OCI-LY1 (cell line): ENCODE results near the gene ZNF438.

Experiments
- H2AFZ ChIP-seq: fragments of 200-600 bp; sonication (generic), shearing (Covaris generic); 2 replicates; pipeline ENCODE4 v1.6.0; 2014; ENCODE audit warnings: antibody characterized with exemption, mild to moderate bottlenecking, low read length
- H3F3A ChIP-seq: fragments of 200-600 bp; sonication (generic), shearing (Covaris generic); 2 replicates; pipeline ENCODE4 v1.6.0; 2014; ENCODE audit warnings: mild to moderate bottlenecking, antibody characterized with exemption, low read length, moderate library complexity; ENCODE audit not compliant: insufficient read depth
- H3K27ac ChIP-seq: fragments of 200-600 bp; sonication (generic); 2 replicates; pipeline ENCODE4 v1.5.1; 2014; ENCODE audit warnings: low read length, mixed run types, mild to moderate bottlenecking, low read depth; ENCODE audit not compliant: poor library complexity, severe bottlenecking
- H3K27me3 ChIP-seq: fragments of 200-600 bp; sonication (generic); 2 replicates; pipeline ENCODE4 v1.6.0; 2014; ENCODE audit warnings: antibody characterized with exemption, mild to moderate bottlenecking, low read length, moderate library complexity; ENCODE audit not compliant: insufficient read depth
- H3K36me3 ChIP-seq: fragments of 200-600 bp; sonication (generic); 2 replicates; pipeline ENCODE4 v1.6.1; 2014; ENCODE audit warnings: mild to moderate bottlenecking, antibody characterized with exemption, low read length, moderate library complexity, mixed read lengths; ENCODE audit not compliant: insufficient read depth
- H3K4me1 ChIP-seq: fragments of 200-600 bp; sonication (generic); 2 replicates; pipeline ENCODE4 v1.5.1; 2014; ENCODE audit warnings: mild to moderate bottlenecking, low read length, moderate library complexity; ENCODE audit not compliant: insufficient read depth, severe bottlenecking
- H3K4me2 ChIP-seq: fragments of 200-600 bp; sonication (generic), shearing (Covaris generic); 2 replicates; pipeline ENCODE4 v1.6.1; 2014; ENCODE audit warnings: low read length
- H3K4me3 ChIP-seq: fragments of 200-600 bp; sonication (generic); 2 replicates; pipeline ENCODE4 v1.5.1; 2014; ENCODE audit warnings: low read length, low read depth, mild to moderate bottlenecking, mixed read lengths; ENCODE audit not compliant: poor library complexity, severe bottlenecking
- H3K79me2 ChIP-seq: fragments of 200-600 bp; shearing (Covaris generic); 2 replicates; pipeline ENCODE4 v1.6.1; 2016; ENCODE audit warnings: mixed run types, low read length, mixed read lengths; ENCODE audit not compliant: insufficient read depth
- H3K9ac ChIP-seq: fragments of 200-600 bp; sonication (generic), shearing (Covaris generic); 2 replicates; pipeline ENCODE4 v1.6.1; 2014; ENCODE audit warnings: mild to moderate bottlenecking, low read length, mixed read lengths
- H3K9me2 ChIP-seq: fragments of 200-600 bp; sonication (generic), shearing (Covaris generic); 2 replicates; pipeline ENCODE4 v1.6.1; 2014; ENCODE audit warnings: low read depth, mild to moderate bottlenecking, low read length, mixed read lengths
- H3K9me3 ChIP-seq: fragments of 200-600 bp; shearing (Covaris generic); 2 replicates; pipeline ENCODE4 v1.6.1; 2014; ENCODE audit warnings: low read length, mixed read lengths
- H4K20me1 ChIP-seq: fragments of 200-600 bp; sonication (generic), shearing (Covaris generic); 2 replicates; pipeline ENCODE4 v1.6.0; 2016; ENCODE audit warnings: mild to moderate bottlenecking, low read length; ENCODE audit not compliant: insufficient read depth
- EZH2 ChIP-seq: fragments of 200-600 bp; sonication (generic), shearing (Covaris generic); IDR thresholded peaks from 2 replicates; pipeline ENCODE4 v1.8.0; 2017; ENCODE audit warnings: borderline replicate concordance, mixed run types, mild to moderate bottlenecking, antibody characterized with exemption, low read length, moderate library complexity, mixed read lengths
- TF ChIP-seq, protein P1 (sequence below): fragments of 200-600 bp; sonication (generic), shearing (Covaris generic); IDR thresholded peaks from 2 replicates; pipeline ENCODE4 v1.5.1; 2017; ENCODE audit warnings: mild to moderate bottlenecking, antibody characterized with exemption, low read length, moderate library complexity, mixed read lengths

Gene ZNF438

GRCh38 chr10:30832749-30833627 lies 198.7 kb downstream of the ZNF438 start:
- Histone ChIP-seq H2AFZ (no peak overlapping the region), H3K27ac (no peak overlapping the region), H3K9ac (no peak overlapping the region), H4K20me1 (no peaks in the 10 kb centered on the region), H3K4me3 (no peak overlapping the region), H3K36me3 (no peaks in the 10 kb centered on the region), H3K4me1 (no peaks in the 10 kb centered on the region), H3K9me2 (no peaks in the 10 kb centered on the region), H3F3A (no peaks in the 10 kb centered on the region), H3K9me3 (no peaks in the 10 kb centered on the region), H3K79me2 (no peaks in the 10 kb centered on the region), H3K27me3 (no peaks in the 10 kb centered on the region), H3K4me2 (no peak overlapping the region)
- TF ChIP-seq EZH2 = no peak
- TF ChIP-seq, protein P1, sequence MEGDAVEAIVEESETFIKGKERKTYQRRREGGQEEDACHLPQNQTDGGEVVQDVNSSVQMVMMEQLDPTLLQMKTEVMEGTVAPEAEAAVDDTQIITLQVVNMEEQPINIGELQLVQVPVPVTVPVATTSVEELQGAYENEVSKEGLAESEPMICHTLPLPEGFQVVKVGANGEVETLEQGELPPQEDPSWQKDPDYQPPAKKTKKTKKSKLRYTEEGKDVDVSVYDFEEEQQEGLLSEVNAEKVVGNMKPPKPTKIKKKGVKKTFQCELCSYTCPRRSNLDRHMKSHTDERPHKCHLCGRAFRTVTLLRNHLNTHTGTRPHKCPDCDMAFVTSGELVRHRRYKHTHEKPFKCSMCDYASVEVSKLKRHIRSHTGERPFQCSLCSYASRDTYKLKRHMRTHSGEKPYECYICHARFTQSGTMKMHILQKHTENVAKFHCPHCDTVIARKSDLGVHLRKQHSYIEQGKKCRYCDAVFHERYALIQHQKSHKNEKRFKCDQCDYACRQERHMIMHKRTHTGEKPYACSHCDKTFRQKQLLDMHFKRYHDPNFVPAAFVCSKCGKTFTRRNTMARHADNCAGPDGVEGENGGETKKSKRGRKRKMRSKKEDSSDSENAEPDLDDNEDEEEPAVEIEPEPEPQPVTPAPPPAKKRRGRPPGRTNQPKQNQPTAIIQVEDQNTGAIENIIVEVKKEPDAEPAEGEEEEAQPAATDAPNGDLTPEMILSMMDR = no peak

- Histone ChIP-seq H3K79me2 (no peaks in the 10 kb centered on the region), H3K36me3 (no peaks in the 10 kb centered on the region), H3K4me2 (no peak overlapping the region), H3K27ac (no peak overlapping the region), H3K9me2 (no peaks in the 10 kb centered on the region), H3K4me3 (no peak overlapping the region), H3K4me1 (no peaks in the 10 kb centered on the region), H3K27me3 (no peaks in the 10 kb centered on the region), H4K20me1 (no peaks in the 10 kb centered on the region), H3F3A (no peaks in the 10 kb centered on the region), H3K9me3 (no peaks in the 10 kb centered on the region), H3K9ac (no peak overlapping the region), H2AFZ (no peak overlapping the region)
- no peak for TF ChIP-seq EZH2
- TF ChIP-seq, protein P1 = no peak
Measured at GRCh38 chr10:30832001-30832748, 199.5 kb downstream of the ZNF438 start.

DNA sequence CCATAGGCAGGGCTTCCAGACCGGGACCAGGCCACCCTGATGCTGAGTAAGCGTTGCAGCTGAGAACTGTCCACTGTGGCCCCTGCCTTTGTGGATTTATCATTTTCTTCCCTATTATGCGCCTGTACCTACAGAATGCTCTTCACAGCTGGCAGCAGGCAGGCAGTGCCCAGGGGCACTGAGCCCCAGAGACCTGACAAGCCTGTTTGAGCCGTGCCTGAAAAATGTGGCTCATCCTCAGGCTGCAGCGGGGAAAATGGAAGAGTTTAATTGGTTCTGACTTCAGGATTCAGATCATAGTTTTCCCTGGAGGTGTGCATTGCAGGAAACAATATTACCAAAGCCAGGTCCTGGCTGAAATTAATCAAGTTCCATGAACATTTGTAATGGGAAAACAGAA lies 200.2 kb downstream of the ZNF438 start:
- H3K4me1 ChIP-seq = no peaks in the 10 kb centered on the region
- H3K36me3 ChIP-seq = no peaks in the 10 kb centered on the region
- H3K27ac ChIP-seq = no peak overlapping the region
- no peaks in the 10 kb centered on the region for H3K27me3 ChIP-seq
- no peaks in the 10 kb centered on the region for H3K79me2 ChIP-seq
- H4K20me1 ChIP-seq = no peaks in the 10 kb centered on the region
- H3K9ac ChIP-seq = no peak overlapping the region
- H3K4me3 ChIP-seq = no peak overlapping the region
- no peaks in the 10 kb centered on the region for H3K9me2 ChIP-seq
- TF ChIP-seq EZH2 = no peak
- TF ChIP-seq, protein P1 = no peak
- no peak overlapping the region for H2AFZ ChIP-seq
- H3K4me2 ChIP-seq = no peak overlapping the region
- no peaks in the 10 kb centered on the region for H3F3A ChIP-seq
- no peaks in the 10 kb centered on the region for H3K9me3 ChIP-seq
